ENCODE data around the gene RRP1B.

DNA sequence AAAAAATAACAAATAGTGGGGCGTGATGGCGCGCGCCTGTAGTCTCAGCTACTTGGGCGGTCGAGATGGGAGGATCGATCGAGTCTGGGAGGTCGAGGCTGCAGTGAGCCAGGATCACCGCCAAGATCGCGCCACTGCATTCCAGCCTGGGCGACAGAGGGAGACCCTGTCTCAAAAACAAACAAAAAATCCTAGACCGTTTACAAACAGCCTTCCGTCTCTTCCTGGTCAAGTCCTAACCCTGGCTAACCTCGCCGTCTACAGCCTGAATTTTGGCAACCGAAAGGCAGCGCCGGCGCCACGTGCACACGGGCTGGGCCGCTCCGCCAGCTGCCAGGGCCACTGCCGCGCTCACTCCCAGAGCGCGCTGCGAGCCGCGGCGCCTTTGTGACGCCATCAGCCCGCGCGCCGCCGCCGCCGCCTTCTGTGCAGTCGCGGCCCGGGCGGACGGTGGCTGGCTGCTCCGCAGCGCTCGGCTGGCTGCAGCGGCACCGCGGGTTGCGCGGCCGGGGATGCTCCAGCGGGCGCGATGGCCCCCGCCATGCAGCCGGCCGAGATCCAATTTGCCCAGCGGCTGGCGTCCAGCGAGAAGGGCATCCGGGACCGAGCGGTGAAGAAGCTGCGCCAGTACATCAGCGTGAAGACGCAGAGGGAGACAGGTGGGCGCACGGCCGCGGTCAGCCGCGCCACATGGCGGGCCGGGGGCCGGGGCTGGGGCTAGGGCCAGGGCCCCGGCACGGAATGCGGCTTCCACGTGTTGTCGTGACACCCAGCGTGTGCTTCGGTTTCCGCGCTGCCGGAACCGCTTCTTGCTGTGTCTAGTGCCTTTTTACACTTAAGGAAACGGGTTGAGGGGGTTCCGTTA, at the start of gene RRP1B, which contains the start of gene HSF2BP:
- peak in 2 of 4 donors; percentile 9 to 12 for TF ChIP-seq CTCF (IDR thresholded peaks at IDR 0.05)
- TF ChIP-seq POLR2A (IDR thresholded peaks at IDR 0.05), result peak; percentile 88

Measured in right lobe of liver (tissue), 4 donors.